GM21825 (cell line): ENCODE measurements around the gene UFSP1.

Experiments
- ATAC-seq: cut with Tn5 transposase; IDR thresholded peaks from one replicate; pipeline ENCODE4 v1.9.1; 2021; ENCODE audit warnings: mild to moderate bottlenecking, moderate library complexity; ENCODE audit not compliant: unreplicated experiment

UFSP1 gene

GRCh38 chr7:100882785-100883526, 6.6 kb downstream of the UFSP1 start:
- no peak for ATAC-seq

- ATAC-seq = no peak
Measured at GRCh38 chr7:100882201-100882600, 7.3 kb downstream of the UFSP1 start.

- ATAC-seq = no peak
Measured at GRCh38 chr7:100881136-100881535, 8.4 kb downstream of the UFSP1 start.

- ATAC-seq = no peak
Measured at GRCh38 chr7:100880645-100881044, 8.9 kb downstream of the UFSP1 start.

GRCh38 chr7:100879685-100880261, 9.7 kb downstream of the UFSP1 start:
- no peak for ATAC-seq

- no peak for ATAC-seq
Measured at GRCh38 chr7:100878685-100879084, 10.8 kb downstream of the UFSP1 start.

- no peak for ATAC-seq
Measured at GRCh38 chr7:100878013-100878412, 11.5 kb downstream of the UFSP1 start.

GRCh38 chr7:100875356-100875751, 14.2 kb downstream of the UFSP1 start:
- peak; percentile 30 for ATAC-seq

- ATAC-seq = peak; percentile 88
Measured at GRCh38 chr7:100874577-100875355, 14.7 kb downstream of the UFSP1 start, which contains the start of gene SRRT. Gene SRRT, plus strand, starts transcription at chr7:100875103. Its CDS starts 488 bp downstream, at chr7:100875591.

GRCh38 chr7:100874300-100874576, 15.3 kb downstream of the UFSP1 start:
- ATAC-seq = no peak

- ATAC-seq = no peak
Measured at GRCh38 chr7:100873599-100874299, 15.8 kb downstream of the UFSP1 start.

GRCh38 chr7:100867776-100868485, 21.6 kb downstream of the UFSP1 start:
- no peak for ATAC-seq

- ATAC-seq = peak; percentile 41
Measured at GRCh38 chr7:100867040-100867775, 22.3 kb downstream of the UFSP1 start, which contains the start of gene TRIP6. Gene TRIP6, plus strand, starts transcription at chr7:100867387. Its CDS starts 111 bp downstream, at chr7:100867498.

- no peak for ATAC-seq
Measured at GRCh38 chr7:100866729-100867039, 22.8 kb downstream of the UFSP1 start.

- no peak for ATAC-seq
Measured at GRCh38 chr7:100865938-100866728, 23.4 kb downstream of the UFSP1 start.

- no peak for ATAC-seq
Measured at GRCh38 chr7:100865372-100865911, 24.1 kb downstream of the UFSP1 start.

GRCh38 chr7:100864263-100864845, 25.2 kb downstream of the UFSP1 start:
- no peak for ATAC-seq

- ATAC-seq = no peak
Measured at GRCh38 chr7:100863406-100863950, 26.0 kb downstream of the UFSP1 start.
